K562 (cell line): ENCODE results near the gene RUNX1. TPM values are rescaled to one million over a fixed set of nuclear protein-coding genes. Genes with fewer than 3 reads are reported as not detected.

Source experiments
- ATAC-seq: fragments of 200-7000 bp; cut with Tn5 transposase; 3 replicates; pipeline ENCODE4 v1.9.1; 2020; ENCODE audit warnings: moderate library complexity
- BruUV-seq: library from RNA; stranded (reverse); fragments of 400-500 nt; replicated peaks from 2 replicates; lab custom pipeline; 2021; lab: Mats Ljungman, UMichigan
- CTCF ChIA-PET: fragments of 300-600 bp; formaldehyde crosslinking; extraction: SDS; loops from one replicate; lab custom pipeline; 2021; ENCODE audit warnings: low intra/inter-chr PET ratio; lab: Yijun Ruan, JAX
- POLR2A ChIA-PET: fragments of 300-600, 350-650 bp; sonication (Branson Sonifier 250); formaldehyde crosslinking; extraction: SDS; loops from one replicate; lab custom pipeline; 2021; ENCODE audit warnings: antibody characterized with exemption, inconsistent platforms; lab: Yijun Ruan, JAX
- DNase-seq, 4 experiments: peaks; one replicate each; pipeline versions ENCODE4 v3.0.0 to v3.0.0-alpha.2; 2011 to 2018; ENCODE audit warnings: low spot score in 3 of 4, mixed read lengths in 3 of 4; ENCODE audit errors: extremely low read depth in 1 of 4
- FAIRE-seq: peaks from 2 replicates; lab custom pipeline; 2011; peaks lifted over from hg19 to GRCh38; lab: Jason Lieb, UNC
- H2AFZ ChIP-seq: 2 replicates; pipeline ENCODE4 v1.6.0; 2011; ENCODE audit warnings: low read depth, low read length, control low read depth, inconsistent platforms
- H3K27ac ChIP-seq: fragments of 200-600 bp; 3 replicates; pipeline ENCODE4 v1.8.0; 2011; ENCODE audit warnings: low read depth, mild to moderate bottlenecking, control low read depth, inconsistent platforms, low read length, moderate library complexity, mixed read lengths; ENCODE audit errors: extremely low read depth
- H3K27me3 ChIP-seq, 2 experiments: fragments of 300-600 bp in 1 of 2; 2 replicates in 1 of 2; 3 replicates in 1 of 2; pipeline versions ENCODE4 v1.6.0 to v1.8.0; 2011; ENCODE audit warnings: inconsistent platforms in 2 of 2, low read length in 2 of 2, mild to moderate bottlenecking in 1 of 2, mixed read lengths in 1 of 2, moderate library complexity in 1 of 2; ENCODE audit not compliant: control insufficient read depth in 2 of 2, insufficient read depth in 2 of 2
- H3K36me3 ChIP-seq: fragments of 300-600 bp; 3 replicates; pipeline ENCODE4 v1.8.0; 2011; ENCODE audit warnings: mild to moderate bottlenecking, low read length, inconsistent platforms; ENCODE audit not compliant: control insufficient read depth, insufficient read depth
- H3K4me1 ChIP-seq, 2 experiments: fragments of 200-600 bp in 1 of 2; replicated peaks in 1 of 2; 2 replicates in 1 of 2; 3 replicates in 1 of 2; pipeline versions ENCODE4 v1.5.1 to v1.8.0; 2011; ENCODE audit warnings: inconsistent platforms in 2 of 2, low read length in 2 of 2, mild to moderate bottlenecking in 1 of 2, mixed read lengths in 1 of 2, moderate library complexity in 1 of 2; ENCODE audit not compliant: control insufficient read depth in 2 of 2, insufficient read depth in 2 of 2
- H3K4me2 ChIP-seq: 2 replicates; pipeline ENCODE4 v1.6.1; 2011; ENCODE audit warnings: low read length, control low read depth, inconsistent platforms, mixed read lengths; ENCODE audit not compliant: insufficient read depth
- H3K4me3 ChIP-seq: fragments of 200-600 bp; sonication (generic), shearing (Covaris generic); 2 replicates; pipeline ENCODE4 v1.5.1; 2016; ENCODE audit warnings: control low read depth, inconsistent platforms
- H3K79me2 ChIP-seq: fragments of 200-600 bp; 3 replicates; pipeline ENCODE4 v1.8.0; 2011; ENCODE audit warnings: low read length, inconsistent platforms; ENCODE audit not compliant: control insufficient read depth, insufficient read depth
- H3K9ac ChIP-seq, 2 experiments: 2 replicates each; pipeline versions ENCODE4 v1.6.0 to v1.6.1; 2011; ENCODE audit warnings: low read depth in 2 of 2, low read length in 2 of 2, control low read depth in 1 of 2, inconsistent platforms in 1 of 2, mild to moderate bottlenecking in 1 of 2, mixed read lengths in 1 of 2; ENCODE audit not compliant: insufficient read depth in 1 of 2
- H3K9me1 ChIP-seq: one replicate; pipeline ENCODE4 v1.6.0; 2011; ENCODE audit warnings: inconsistent platforms, mild to moderate bottlenecking, low read length, moderate library complexity; ENCODE audit not compliant: control insufficient read depth, insufficient read depth
- H3K9me3 ChIP-seq: replicated peaks from 2 replicates; pipeline ENCODE4 v1.5.1; 2011; ENCODE audit warnings: low read depth, low read length, inconsistent platforms; ENCODE audit not compliant: control insufficient read depth, insufficient read depth
- H4K20me1 ChIP-seq: replicated peaks from 2 replicates; pipeline ENCODE4 v1.6.1; 2011; ENCODE audit warnings: low read length, inconsistent platforms, mixed read lengths; ENCODE audit not compliant: control insufficient read depth, insufficient read depth
- ARID1B ChIP-seq: fragments of 450-650 bp; IDR thresholded peaks from 2 replicates; pipeline ENCODE4 v1.6.1; 2016; ENCODE audit warnings: antibody characterized with exemption, mild to moderate bottlenecking, inconsistent platforms
- ATF1 ChIP-seq, 2 experiments: fragments of 450-650 bp in 1 of 2; IDR thresholded peaks; 2 replicates each; pipeline ENCODE4 v1.6.1; 2016; ENCODE audit warnings: missing compliant biosample characterization in 1 of 2, missing genetic modification characterization in 1 of 2
- BRD9 ChIP-seq: fragments of 450-650 bp; IDR thresholded peaks from 2 replicates; pipeline ENCODE4 v1.6.1; 2018; ENCODE audit warnings: low read depth; ENCODE audit not compliant: partially characterized antibody
- EHMT2 ChIP-seq: fragments of 450-650 bp; IDR thresholded peaks from 2 replicates; pipeline ENCODE4 v1.6.1; 2018; ENCODE audit warnings: antibody characterized with exemption
- HDGF ChIP-seq: fragments of 450-650 bp; IDR thresholded peaks from 2 replicates; pipeline ENCODE4 v1.6.1; 2016
- LCOR ChIP-seq: sonication (generic); formaldehyde crosslinking; IDR thresholded peaks from 2 replicates; pipeline ENCODE4 v1.8.0; 2022; ENCODE audit warnings: mild to moderate bottlenecking, missing genetic modification reagents
- MAZ ChIP-seq, 2 experiments: fragments of 450-650 bp in 1 of 2; sonication (generic) in 1 of 2; formaldehyde crosslinking; IDR thresholded peaks in 1 of 2; conservative IDR thresholded peaks in 1 of 2; 2 replicates each; pipeline versions ENCODE4 v1.4.0 to v1.5.0; 2020; ENCODE audit warnings: mild to moderate bottlenecking in 1 of 2, missing genetic modification reagents in 1 of 2
- TAL1 ChIP-seq: fragments of 450-650 bp; IDR thresholded peaks from 2 replicates; pipeline ENCODE4 v1.6.1; 2016; ENCODE audit warnings: mild to moderate bottlenecking
- ZNF740 ChIP-seq, 3 experiments: fragments of 200-800 bp in 1 of 3; sonication (Bioruptor generic) in 1 of 3; sonication (generic) in 1 of 3; formaldehyde crosslinking in 1 of 3; IDR thresholded peaks; 2 replicates each; pipeline versions ENCODE4 v1.6.1 to v1.8.0; 2016 to 2022; ENCODE audit warnings: mild to moderate bottlenecking in 2 of 3, missing compliant biosample characterization in 2 of 3, missing genetic modification characterization in 2 of 3, missing genetic modification reagents in 1 of 3
- ZNF76 ChIP-seq: fragments of 250-450 bp; sonication (Bioruptor Pico); IDR thresholded peaks from 2 replicates; pipeline ENCODE4 v1.4.0; 2020; ENCODE audit warnings: mild to moderate bottlenecking, moderate library complexity, borderline replicate concordance
- ZNF785 ChIP-seq: fragments of 250-450 bp; sonication (Bioruptor Pico); IDR thresholded peaks from 2 replicates; pipeline ENCODE4 v1.4.0; 2020; ENCODE audit warnings: mild to moderate bottlenecking
- WGBS: fragments of 100-300 bp; shearing (Covaris generic); methylation state at CpG from one replicate; pipeline ENCODE4 v1.1.6; 2016; ENCODE audit warnings: low coverage, mixed read lengths; ENCODE audit not compliant: insufficient coverage; ENCODE audit errors: missing lambda C conversion rate; 5-methylcytosine and 5-hydroxymethylcytosine counted together
- in situ Hi-C: fragments of 300-500 bp; cut with MboI; formaldehyde crosslinking; loops from 4 replicates; pipeline ENCODE4 v1.15.0; 2018; ENCODE audit warnings: inconsistent platforms, mixed read lengths
- intact Hi-C: fragments of 100-400 bp; cut with micrococcal nuclease; formaldehyde crosslinking; loops from 2 replicates; pipeline ENCODE4 v1.14.2; 2022
- polyA plus RNA-seq, 8 experiments: library from polyadenylated mRNA; depleted of rRNA in 4 of 8; stranded (reverse) in 5 of 8; unstranded in 3 of 8; fragments of >200 nt; fragmentation: Nextera tagmentation in 2 of 8; fragmentation: Illumina TruSeq in 1 of 8; extraction: Ambion mirVana in 2 of 8; extraction: Trizol in 1 of 8; gene quantifications; 2 replicates each; pipeline versions ENCODE4 v1.2.1 to v1.2.3, GENCODE V29; 2011 to 2014; ENCODE audit warnings: inconsistent platforms in 1 of 8, missing spikeins in 1 of 8
- total RNA-seq, 7 experiments: library from RNA; depleted of rRNA in 6 of 7; stranded (reverse); fragments of >200 nt in 6 of 7; fragmentation: Illumina TruSeq in 2 of 7; extraction: Trizol in 2 of 7; gene quantifications; 2 replicates each; pipeline versions ENCODE4 v1.2.1 to v1.2.3, GENCODE V29; 2011 to 2021; ENCODE audit warnings: low replicate concordance in 1 of 7
- TF ChIP-seq, protein P1 (sequence below): fragments of 250-450 bp; sonication (Bioruptor Pico); IDR thresholded peaks from 2 replicates; pipeline ENCODE4 v1.8.0; 2022; ENCODE audit warnings: moderate library complexity, mild to moderate bottlenecking, inconsistent platforms
- TF ChIP-seq, protein P2 (sequence below), 2 experiments: IDR thresholded peaks; 2 replicates each; pipeline ENCODE4 v1.6.1; 2011; ENCODE audit warnings: borderline replicate concordance in 1 of 2, control low read depth in 1 of 2, low read depth in 1 of 2, low read length in 1 of 2, mild to moderate bottlenecking in 1 of 2, mixed read lengths in 1 of 2, moderate library complexity in 1 of 2; ENCODE audit not compliant: insufficient read depth in 1 of 2, insufficient read length in 1 of 2, poor library complexity in 1 of 2, severe bottlenecking in 1 of 2; ENCODE audit errors: extremely low read depth in 1 of 2
- TF ChIP-seq, protein P3 (sequence below): fragments of 450-650 bp; formaldehyde crosslinking; IDR thresholded peaks from 2 replicates; pipeline ENCODE4 v1.4.0; 2022; ENCODE audit warnings: missing genetic modification characterization

Gene RUNX1
- total and polyA plus RNA-seq, 9 of the 15 experiments (the other 6 are each of a cell fraction or from before 2014, with no cell fraction given): 2.2 to 68.6 (median 17.8) TPM

DNA sequence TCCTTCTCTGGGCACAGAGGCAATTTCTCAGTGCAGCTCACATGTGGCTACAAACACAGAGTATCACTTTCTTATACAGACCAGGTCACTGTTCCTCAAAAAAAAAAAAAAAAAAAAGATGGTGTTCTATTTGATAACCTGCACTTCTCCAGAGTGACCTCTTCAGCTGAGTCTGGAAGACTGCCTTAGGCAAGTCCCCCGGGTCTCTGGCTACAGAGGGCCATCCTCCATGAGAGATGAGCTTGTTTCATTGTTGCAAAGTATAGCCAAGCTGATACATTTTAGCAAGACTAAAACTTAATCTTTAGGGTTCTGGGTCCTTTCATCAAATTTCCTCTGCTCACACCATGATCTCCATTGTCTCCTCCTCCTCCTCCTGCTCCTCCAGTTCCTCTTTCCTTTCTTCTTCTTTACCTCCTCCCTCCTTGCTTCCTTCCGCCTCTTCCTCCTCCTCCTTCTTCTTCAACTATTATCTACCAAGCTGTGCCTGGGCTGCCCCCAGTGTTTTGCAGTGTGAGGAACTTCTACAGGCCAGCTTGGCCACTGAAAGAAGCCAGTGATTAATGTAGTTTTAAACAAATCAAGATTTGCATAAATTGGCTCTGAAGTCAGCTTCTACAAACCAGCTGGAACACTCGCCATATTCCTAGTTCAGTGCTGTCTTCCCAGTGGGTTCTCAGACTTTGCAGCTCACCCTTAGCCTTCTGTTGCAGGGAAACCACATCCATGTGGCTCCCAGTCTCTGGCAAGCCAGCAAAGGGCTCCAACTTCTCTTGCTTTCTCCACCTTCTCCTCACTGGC lies 139.4 kb downstream of the RUNX1 start:
- no peaks in the 10 kb centered on the region for H4K20me1 ChIP-seq
- H3K4me1 ChIP-seq: peaks cover 37 to 66% of the 10 kb centered on the region in 2 experiments
- BruUV-seq: no TSS peak
- intact Hi-C loops: loop anchor here (5.0 kb wide), 5 partner anchors 43 to 298 kb away; no protein-coding TSS in a partner anchor
- H3K27me3 ChIP-seq: no peaks in the 10 kb centered on the region
- no peaks in the 10 kb centered on the region for H3K36me3 ChIP-seq
- H3K27ac ChIP-seq: peak overlapping the region; percentile 86
- H3K9ac ChIP-seq: peak overlapping the region; percentile 2 to 57; a peak in 3 of 4 replicates
- ChIA-PET POLR2A (interaction anchor here (0.9 to 3.7 kb wide), 7 partner anchors 11 to 166 kb away, joined by 3 to 16 read pairs (median 3); no protein-coding TSS in a partner anchor), CTCF (no interaction called here)
- no peak overlapping the region for H3K4me3 ChIP-seq
- FAIRE-seq (no peak), DNase-seq (peak in 1 of 4 experiments; percentile 56), ATAC-seq (peak; percentile 5)
- H3K79me2 ChIP-seq: no peaks in the 10 kb centered on the region
- no peaks in the 10 kb centered on the region for H3K9me3 ChIP-seq
- in situ Hi-C loops: no loop called here
- H3K9me1 ChIP-seq: no peaks in the 10 kb centered on the region
- WGBS: 14% methylated on average over 3 of the region's 3 CpGs
- peak overlapping the region; percentile 66 for H2AFZ ChIP-seq
- H3K4me2 ChIP-seq: peak overlapping the region; percentile 65
- TF ChIP-seq ZNF76 (CRISPR knock-in tag): 0 out of 2 replicates have a peak, but pooled peaks have one; percentile 31
- TF ChIP-seq ATF1 (CRISPR knock-in tag; IDR thresholded peaks at IDR 0.05): no peak
- TF ChIP-seq ATF1 (tag; IDR thresholded peaks at IDR 0.05): no peak
- peak; percentile 55 for TF ChIP-seq ARID1B
- TF ChIP-seq, protein P1, sequence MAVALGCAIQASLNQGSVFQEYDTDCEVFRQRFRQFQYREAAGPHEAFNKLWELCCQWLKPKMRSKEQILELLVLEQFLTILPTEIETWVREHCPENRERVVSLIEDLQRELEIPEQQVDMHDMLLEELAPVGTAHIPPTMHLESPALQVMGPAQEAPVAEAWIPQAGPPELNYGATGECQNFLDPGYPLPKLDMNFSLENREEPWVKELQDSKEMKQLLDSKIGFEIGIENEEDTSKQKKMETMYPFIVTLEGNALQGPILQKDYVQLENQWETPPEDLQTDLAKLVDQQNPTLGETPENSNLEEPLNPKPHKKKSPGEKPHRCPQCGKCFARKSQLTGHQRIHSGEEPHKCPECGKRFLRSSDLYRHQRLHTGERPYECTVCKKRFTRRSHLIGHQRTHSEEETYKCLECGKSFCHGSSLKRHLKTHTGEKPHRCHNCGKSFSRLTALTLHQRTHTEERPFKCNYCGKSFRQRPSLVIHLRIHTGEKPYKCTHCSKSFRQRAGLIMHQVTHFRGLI (CRISPR knock-in tag): peak; percentile 5; the same call in 1 of the 2 replicates
- 0 out of 4 replicates have a peak, but pooled peaks of 1 of the 2 experiments have one; percentile 22 for TF ChIP-seq MAZ (CRISPR knock-in tag; conservative IDR thresholded peaks at IDR 0.05 in 1 of 2, IDR thresholded peaks at IDR 0.05 in 1 of 2)
- TF ChIP-seq ZNF785: 0 out of 2 replicates have a peak, but pooled peaks have one; percentile 17
- TF ChIP-seq EHMT2: peak; percentile 71; the same call in 1 of the 2 replicates
- peak; percentile 77; the same call in 1 of the 2 replicates for TF ChIP-seq HDGF
- TF ChIP-seq, protein P2, sequence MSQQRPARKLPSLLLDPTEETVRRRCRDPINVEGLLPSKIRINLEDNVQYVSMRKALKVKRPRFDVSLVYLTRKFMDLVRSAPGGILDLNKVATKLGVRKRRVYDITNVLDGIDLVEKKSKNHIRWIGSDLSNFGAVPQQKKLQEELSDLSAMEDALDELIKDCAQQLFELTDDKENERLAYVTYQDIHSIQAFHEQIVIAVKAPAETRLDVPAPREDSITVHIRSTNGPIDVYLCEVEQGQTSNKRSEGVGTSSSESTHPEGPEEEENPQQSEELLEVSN (IDR thresholded peaks at IDR 0.05; ENCODE audit: borderline replicate concordance in 1 of 2, extremely low read depth in 1 of 2, insufficient read depth in 1 of 2, insufficient read length in 1 of 2, low read depth in 1 of 2, low read length in 1 of 2, poor library complexity in 1 of 2, severe bottlenecking in 1 of 2): no peak
- TF ChIP-seq ZNF740 (CRISPR knock-in tag; IDR thresholded peaks at IDR 0.05): no peak
- TF ChIP-seq ZNF740 (tag; IDR thresholded peaks at IDR 0.05): 0 out of 4 replicates have a peak, but pooled peaks of 1 of the 2 experiments have one; percentile 10
- no peak for TF ChIP-seq LCOR
- TF ChIP-seq, protein P3, sequence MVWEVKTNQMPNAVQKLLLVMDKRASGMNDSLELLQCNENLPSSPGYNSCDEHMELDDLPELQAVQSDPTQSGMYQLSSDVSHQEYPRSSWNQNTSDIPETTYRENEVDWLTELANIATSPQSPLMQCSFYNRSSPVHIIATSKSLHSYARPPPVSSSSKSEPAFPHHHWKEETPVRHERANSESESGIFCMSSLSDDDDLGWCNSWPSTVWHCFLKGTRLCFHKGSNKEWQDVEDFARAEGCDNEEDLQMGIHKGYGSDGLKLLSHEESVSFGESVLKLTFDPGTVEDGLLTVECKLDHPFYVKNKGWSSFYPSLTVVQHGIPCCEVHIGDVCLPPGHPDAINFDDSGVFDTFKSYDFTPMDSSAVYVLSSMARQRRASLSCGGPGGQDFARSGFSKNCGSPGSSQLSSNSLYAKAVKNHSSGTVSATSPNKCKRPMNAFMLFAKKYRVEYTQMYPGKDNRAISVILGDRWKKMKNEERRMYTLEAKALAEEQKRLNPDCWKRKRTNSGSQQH: peak; percentile 71; the same call in 1 of the 2 replicates
- no peak for TF ChIP-seq BRD9
- peak; percentile 3; the same call in 1 of the 2 replicates for TF ChIP-seq TAL1
